ENCODE results near the gene TEX264.

TEX264 gene

DNA sequence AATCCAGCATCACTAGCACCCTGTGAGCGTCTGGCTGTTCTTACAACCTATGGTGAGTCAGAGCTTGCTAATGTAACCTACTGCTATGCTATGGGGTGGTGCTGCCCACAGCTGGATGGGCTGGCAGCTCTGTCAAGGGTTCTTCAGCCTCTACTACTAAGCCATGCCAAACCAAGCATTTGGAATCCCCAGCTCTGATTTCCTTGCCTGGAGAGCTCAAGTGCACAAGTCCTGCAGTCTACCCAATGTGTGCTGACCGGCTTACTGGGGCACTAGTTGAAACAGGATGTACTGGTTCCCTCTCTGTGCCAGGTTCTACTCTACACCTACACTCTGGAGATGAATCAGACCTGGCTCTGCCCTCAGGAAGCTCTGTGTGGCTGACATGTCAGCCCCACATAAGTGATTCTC, 4.2 kb downstream of the TEX264 start:
- TF ChIP-seq CTCF (IDR thresholded peaks at IDR 0.05; ENCODE audit: low read length) = no peak
- TF ChIP-seq EZH2 (IDR thresholded peaks at IDR 0.05; ENCODE audit: borderline replicate concordance, low read length) = no peak
- Histone ChIP-seq H3K27me3 (ENCODE audit: insufficient read depth, low read length) (no peaks in the 10 kb centered on the region), H3K36me3 (ENCODE audit: insufficient read depth, low read length) (peaks cover 37% of the 10 kb centered on the region), H3K9me3 (ENCODE audit: low read length) (no peaks in the 10 kb centered on the region), H2AFZ (ENCODE audit: low read length) (no peak overlapping the region), H4K20me1 (ENCODE audit: insufficient read depth, low read length) (no peaks in the 10 kb centered on the region), H3F3A (ENCODE audit: insufficient read depth, low read length) (no peaks in the 10 kb centered on the region), H3K4me1 (ENCODE audit: insufficient read depth, low read length, severe bottlenecking) (peaks cover 36% of the 10 kb centered on the region), H3K4me2 (ENCODE audit: low read length) (no peak overlapping the region), H3K9ac (ENCODE audit: low read length) (no peak overlapping the region), H3K79me2 (ENCODE audit: insufficient read depth, low read length) (no peaks in the 10 kb centered on the region), H3K9me2 (ENCODE audit: low read depth, low read length) (no peaks in the 10 kb centered on the region), H3K4me3 (ENCODE audit: low read depth, low read length, poor library complexity, severe bottlenecking) (no peak overlapping the region), H3K27ac (ENCODE audit: low read depth, low read length, poor library complexity, severe bottlenecking) (no peak overlapping the region)

DNA sequence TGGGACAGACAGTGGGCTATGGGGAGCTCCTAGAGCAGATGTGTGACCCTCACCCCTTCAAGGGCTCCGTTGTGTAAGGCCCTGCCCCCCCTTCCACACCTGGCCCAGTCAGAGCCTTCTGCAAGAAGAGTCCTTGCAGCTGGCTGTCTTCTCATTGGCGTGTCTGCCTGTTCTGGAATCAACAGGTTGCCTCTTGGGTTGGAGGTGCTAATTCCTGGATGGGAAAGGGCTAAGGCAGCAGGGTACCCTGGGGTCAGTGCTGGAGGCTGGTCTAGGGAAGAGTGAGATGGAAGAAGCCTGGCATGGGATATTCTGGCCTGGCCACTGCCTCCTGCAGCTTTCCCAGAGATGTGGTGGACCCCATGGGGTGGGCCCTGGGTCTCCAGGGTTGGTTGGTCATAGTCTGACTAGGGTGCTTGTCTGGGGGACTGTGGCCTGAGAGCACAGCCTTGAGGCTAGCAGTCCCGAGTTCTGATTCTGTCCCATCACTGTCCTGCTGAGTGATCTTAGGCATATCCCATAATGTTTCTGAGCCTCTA, 5.1 kb downstream of the TEX264 start:
- H3F3A ChIP-seq (ENCODE audit: insufficient read depth, low read length) = no peaks in the 10 kb centered on the region

DNA sequence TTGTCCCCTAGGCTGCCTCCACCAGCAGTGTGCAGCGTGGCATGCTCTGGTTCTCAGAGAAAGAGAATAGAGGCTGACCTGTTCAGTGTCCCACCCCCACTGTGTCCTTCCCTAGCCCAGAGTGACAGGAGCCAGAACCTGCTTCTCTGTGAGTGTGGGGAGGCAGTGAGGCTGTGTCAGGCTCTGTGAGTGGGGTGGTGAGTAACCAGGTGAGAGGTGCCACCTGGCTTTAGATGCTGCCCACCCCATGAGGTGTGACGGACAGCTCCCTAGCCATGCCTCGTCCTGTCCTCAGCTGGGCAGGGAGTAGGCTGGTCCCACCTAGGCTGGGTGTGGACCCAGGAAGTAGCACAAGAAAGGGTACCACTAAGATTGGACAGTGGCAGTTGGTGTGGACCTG, 6.3 kb downstream of the TEX264 start:
- Histone ChIP-seq H3K27ac (ENCODE audit: low read depth, low read length, poor library complexity, severe bottlenecking) (no peak overlapping the region), H3K9ac (ENCODE audit: low read length) (no peak overlapping the region), H3K4me1 (ENCODE audit: insufficient read depth, low read length, severe bottlenecking) (peaks cover 36% of the 10 kb centered on the region), H3K4me3 (ENCODE audit: low read depth, low read length, poor library complexity, severe bottlenecking) (no peak overlapping the region), H3K36me3 (ENCODE audit: insufficient read depth, low read length) (peaks cover 49% of the 10 kb centered on the region), H3F3A (ENCODE audit: insufficient read depth, low read length) (no peaks in the 10 kb centered on the region), H4K20me1 (ENCODE audit: insufficient read depth, low read length) (no peaks in the 10 kb centered on the region), H3K9me3 (ENCODE audit: low read length) (no peaks in the 10 kb centered on the region), H2AFZ (ENCODE audit: low read length) (no peak overlapping the region), H3K79me2 (ENCODE audit: insufficient read depth, low read length) (no peaks in the 10 kb centered on the region), H3K4me2 (ENCODE audit: low read length) (no peak overlapping the region), H3K27me3 (ENCODE audit: insufficient read depth, low read length) (no peaks in the 10 kb centered on the region), H3K9me2 (ENCODE audit: low read depth, low read length) (no peaks in the 10 kb centered on the region)
- TF ChIP-seq CTCF (IDR thresholded peaks at IDR 0.05; ENCODE audit: low read length) (no peak), EZH2 (IDR thresholded peaks at IDR 0.05; ENCODE audit: borderline replicate concordance, low read length) (no peak)

More for the DNA sequence above, 5.1 kb downstream of the TEX264 start:
- no peaks in the 10 kb centered on the region for H3K9me2 ChIP-seq (ENCODE audit: low read depth, low read length)
- no peak overlapping the region for H3K9ac ChIP-seq (ENCODE audit: low read length)
- no peak overlapping the region for H3K4me3 ChIP-seq (ENCODE audit: low read depth, low read length, poor library complexity, severe bottlenecking)
- no peaks in the 10 kb centered on the region for H4K20me1 ChIP-seq (ENCODE audit: insufficient read depth, low read length)
- no peaks in the 10 kb centered on the region for H3K79me2 ChIP-seq (ENCODE audit: insufficient read depth, low read length)
- H3K27ac ChIP-seq (ENCODE audit: low read depth, low read length, poor library complexity, severe bottlenecking) = no peak overlapping the region
- no peaks in the 10 kb centered on the region for H3K9me3 ChIP-seq (ENCODE audit: low read length)
- H2AFZ ChIP-seq (ENCODE audit: low read length) = no peak overlapping the region
- peaks cover 40% of the 10 kb centered on the region for H3K36me3 ChIP-seq (ENCODE audit: insufficient read depth, low read length)
- H3K27me3 ChIP-seq (ENCODE audit: insufficient read depth, low read length) = no peaks in the 10 kb centered on the region
- H3K4me1 ChIP-seq (ENCODE audit: insufficient read depth, low read length, severe bottlenecking) = peaks cover 32% of the 10 kb centered on the region
- TF ChIP-seq CTCF (IDR thresholded peaks at IDR 0.05; ENCODE audit: low read length) = no peak; the same call in 1 of the 2 replicates
- TF ChIP-seq EZH2 (IDR thresholded peaks at IDR 0.05; ENCODE audit: borderline replicate concordance, low read length) = no peak
- H3K4me2 ChIP-seq (ENCODE audit: low read length) = no peak overlapping the region
